ENCODE results near the gene CLCNKB. TPM values are rescaled to one million over a fixed set of nuclear protein-coding genes. Genes with fewer than 3 reads are reported as not detected.
"Not testable (repeated sequence)": the region's sequence is repeated elsewhere in the genome, so short reads cannot be mapped to it uniquely, and the experiment has no call there.

Gene CLCNKB
- polyA plus RNA-seq, 3 donors = 0.19 to 0.64 TPM; not detected in 1

GRCh38 chr1:16053781-16054502 lies 10.4 kb downstream of the CLCNKB start:
- H3K27ac ChIP-seq (ENCODE audit: low read depth, low read length) = no peak overlapping the region
- WGBS, 3 donors = 65 to 77% (median 77%) methylated on average over 7 to 8 of the region's 8 CpGs

GRCh38 chr1:16054598-16055540 lies 11.3 kb downstream of the CLCNKB start:
- WGBS, 3 donors = 82 to 87% (median 85%) methylated on average over 7 of the region's 7 CpGs
- no peak overlapping the region for H3K27ac ChIP-seq (ENCODE audit: low read depth, low read length)

- WGBS, 3 donors = 32 to 39% (median 37%) methylated on average over 18 of the region's 18 CpGs
These were observed 12.3 kb downstream of the CLCNKB start for GRCh38 chr1:16055613-16056520.

GRCh38 chr1:16056521-16056912 lies 12.9 kb downstream of the CLCNKB start:
- WGBS, 3 donors = 67 to 82% (median 73%) methylated on average over 1 to 3 of the region's 4 CpGs
- not testable (repeated sequence) for H3K27ac ChIP-seq (ENCODE audit: low read depth, low read length)

More at GRCh38 chr1:16055613-16056520, 12.3 kb downstream of the CLCNKB start:
- no peak overlapping the region for H3K27ac ChIP-seq (ENCODE audit: low read depth, low read length)

- WGBS, 3 donors = 47 to 83% (median 68%) methylated on average over 7 of the region's 7 CpGs
These were observed 13.8 kb downstream of the CLCNKB start for GRCh38 chr1:16057314-16057915.

GRCh38 chr1:16058394-16059120 lies 15.0 kb downstream of the CLCNKB start:
- H3K27ac ChIP-seq (ENCODE audit: low read depth, low read length) = not testable (repeated sequence)
- 62 to 72% (median 71%) methylated on average over 7 to 17 of the region's 20 CpGs for WGBS, 3 donors

More at GRCh38 chr1:16057314-16057915, 13.8 kb downstream of the CLCNKB start:
- not testable (repeated sequence) for H3K27ac ChIP-seq (ENCODE audit: low read depth, low read length)

- 74 to 97% (median 84%) methylated on average over 3 of the region's 3 CpGs for WGBS, 3 donors
- H3K27ac ChIP-seq (ENCODE audit: low read depth, low read length) = no peak overlapping the region
These were observed 17.7 kb downstream of the CLCNKB start for GRCh38 chr1:16061266-16061665.

GRCh38 chr1:16061989-16062686 lies 18.6 kb downstream of the CLCNKB start:
- WGBS, 3 donors = 76 to 86% (median 80%) methylated on average over 16 to 18 of the region's 18 CpGs
- H3K27ac ChIP-seq (ENCODE audit: low read depth, low read length) = not testable (repeated sequence)

- not testable (repeated sequence) for H3K27ac ChIP-seq (ENCODE audit: low read depth, low read length)
- WGBS, 3 donors = 90 to 93% (median 90%) methylated on average over 9 of the region's 9 CpGs
These were observed 19.1 kb downstream of the CLCNKB start for GRCh38 chr1:16062687-16063075.

GRCh38 chr1:16063226-16063829 lies 19.7 kb downstream of the CLCNKB start:
- H3K27ac ChIP-seq (ENCODE audit: low read depth, low read length) = no peak overlapping the region
- WGBS, 3 donors = 90 to 95% (median 92%) methylated on average over 15 of the region's 15 CpGs

- 42 to 60% (median 51%) methylated on average over 9 of the region's 9 CpGs for WGBS, 3 donors
- H3K27ac ChIP-seq (ENCODE audit: low read depth, low read length) = no peak overlapping the region
These were observed 20.3 kb downstream of the CLCNKB start for GRCh38 chr1:16063921-16064320.

GRCh38 chr1:16064536-16065268 lies 21.1 kb downstream of the CLCNKB start:
- no peak overlapping the region for H3K27ac ChIP-seq (ENCODE audit: low read depth, low read length)
- WGBS, 3 donors = 34 to 59% (median 34%) methylated on average over 13 of the region's 13 CpGs

- no peak overlapping the region for H3K27ac ChIP-seq (ENCODE audit: low read depth, low read length)
- WGBS, 3 donors = 70 to 87% (median 82%) methylated on average over 8 of the region's 8 CpGs
These were observed 21.6 kb downstream of the CLCNKB start for GRCh38 chr1:16065269-16065576.

GRCh38 chr1:16066245-16066644 lies 22.7 kb downstream of the CLCNKB start:
- H3K27ac ChIP-seq (ENCODE audit: low read depth, low read length) = no peak overlapping the region
- WGBS, 3 donors = 82 to 91% (median 89%) methylated on average over 4 of the region's 4 CpGs

GRCh38 chr1:16067127-16067768 lies 23.7 kb downstream of the CLCNKB start:
- no peak overlapping the region for H3K27ac ChIP-seq (ENCODE audit: low read depth, low read length)
- 14 to 77% (median 67%) methylated on average over 6 of the region's 6 CpGs for WGBS, 3 donors

Measured in adipose tissue (tissue), 3 donors.